Breast epithelium (tissue), 4 donors: ENCODE results near the gene RBM28. TPM values are rescaled to one million over a fixed set of nuclear protein-coding genes. Genes with fewer than 3 reads are reported as not detected.
A peak's percentile ranks its signal among the peaks of the same experiment; 100 is the strongest.

Experiments used
- DNase-seq, 2 donors: peaks; one replicate each; pipeline ENCODE4 v3.0.0-alpha.2; 2019; ENCODE audit warnings: low spot score in 2 of 2
- H3K27ac ChIP-seq, 2 donors: fragments of 200-600 bp; sonication (generic) in 1 of 2; one replicate each; pipeline ENCODE4 v1.5.1; 2016 to 2019; ENCODE audit warnings: mild to moderate bottlenecking in 1 of 2
- H3K27me3 ChIP-seq, 2 donors: fragments of 200-600 bp; sonication (generic) in 1 of 2; one replicate each; pipeline versions ENCODE4 v1.5.1 to v1.6.0; 2017 to 2019; ENCODE audit warnings: control low read depth in 1 of 2, mild to moderate bottlenecking in 1 of 2
- H3K36me3 ChIP-seq: fragments of 200-600 bp; one replicate; pipeline ENCODE4 v1.5.1; 2019
- H3K4me1 ChIP-seq, 2 donors: fragments of 200-600 bp; sonication (generic); one replicate each; pipeline ENCODE4 v1.5.1; 2016 to 2019; ENCODE audit warnings: control low read depth in 1 of 2
- H3K4me3 ChIP-seq, 3 donors: fragments of 200-600 bp; sonication (generic); 1 replicate in 2 of 3; 2 replicates in 1 of 3; pipeline ENCODE4 v1.5.1; 2016 to 2019; ENCODE audit warnings: mild to moderate bottlenecking in 3 of 3, moderate library complexity in 2 of 3
- H3K9me3 ChIP-seq, 2 donors: fragments of 200-600 bp; sonication (generic) in 1 of 2; one replicate each; pipeline ENCODE4 v1.5.1; 2016 to 2019; ENCODE audit warnings: control low read depth in 1 of 2
- CTCF ChIP-seq, 3 donors: fragments of 450-650 bp; IDR thresholded peaks; one replicate each; pipeline ENCODE4 v1.5.1; 2016 to 2017; ENCODE audit warnings: antibody characterized with exemption in 3 of 3, mild to moderate bottlenecking in 3 of 3, moderate library complexity in 3 of 3
- POLR2A ChIP-seq: fragments of 450-650 bp; IDR thresholded peaks from one replicate; pipeline ENCODE4 v1.6.1; 2016; ENCODE audit warnings: antibody characterized with exemption, mild to moderate bottlenecking, moderate library complexity
- POLR2AphosphoS5 ChIP-seq, 3 donors: sonication (generic); formaldehyde crosslinking; IDR thresholded peaks; one replicate each; pipeline ENCODE4 v1.6.1; 2017; ENCODE audit warnings: antibody characterized with exemption in 3 of 3
- intact Hi-C: fragments of 100-400 bp; cut with DNase I; formaldehyde crosslinking; loops from one replicate; pipeline ENCODE4 v1.15.1; 2023; ENCODE audit warnings: low total_unique reads
- total RNA-seq, 3 donors: library from RNA; depleted of rRNA; stranded (reverse); fragments of >200 nt; gene quantifications; one replicate each; pipeline ENCODE4 v1.1.0, GENCODE V29; 2016

The RBM28 gene
- total RNA-seq, 3 donors from 2014 or later = 28.8 to 47.5 (median 35.7) TPM

DNA sequence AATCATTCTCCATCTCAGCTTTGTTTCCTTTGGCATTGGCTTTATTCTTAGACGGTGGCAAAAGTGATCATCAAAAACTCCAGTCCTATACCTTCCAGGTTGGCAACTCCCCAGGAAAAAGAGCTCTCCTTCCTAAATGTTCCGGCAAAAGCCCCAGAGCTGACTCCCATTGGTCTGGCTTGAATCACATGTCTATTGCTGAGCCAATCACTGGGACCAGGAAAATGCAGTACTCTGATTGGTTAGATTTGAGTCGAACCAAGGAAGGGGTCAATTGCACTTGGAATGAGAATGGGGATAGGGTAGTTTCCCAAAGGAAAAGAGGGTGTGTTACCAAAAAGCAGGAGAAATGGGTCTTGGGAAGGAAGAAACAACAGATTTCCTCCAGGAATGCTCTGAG, 80.3 kb downstream of the RBM28 start:
- no peaks in the 10 kb centered on the region for H3K36me3 ChIP-seq
- no peak overlapping the region for H3K27ac ChIP-seq
- DNase-seq = no peak
- H3K9me3 ChIP-seq = no peaks in the 10 kb centered on the region
- H3K27me3 ChIP-seq = no peaks in the 10 kb centered on the region
- intact Hi-C loops = no loop called here
- TF ChIP-seq CTCF (IDR thresholded peaks at IDR 0.05) = no peak
- TF ChIP-seq POLR2A = no peak
- TF ChIP-seq POLR2AphosphoS5 (IDR thresholded peaks at IDR 0.05) = no peak
- H3K4me1 ChIP-seq = peaks cover 0 to 11% of the 10 kb centered on the region in 2 donors
- H3K4me3 ChIP-seq = no peak overlapping the region

DNA sequence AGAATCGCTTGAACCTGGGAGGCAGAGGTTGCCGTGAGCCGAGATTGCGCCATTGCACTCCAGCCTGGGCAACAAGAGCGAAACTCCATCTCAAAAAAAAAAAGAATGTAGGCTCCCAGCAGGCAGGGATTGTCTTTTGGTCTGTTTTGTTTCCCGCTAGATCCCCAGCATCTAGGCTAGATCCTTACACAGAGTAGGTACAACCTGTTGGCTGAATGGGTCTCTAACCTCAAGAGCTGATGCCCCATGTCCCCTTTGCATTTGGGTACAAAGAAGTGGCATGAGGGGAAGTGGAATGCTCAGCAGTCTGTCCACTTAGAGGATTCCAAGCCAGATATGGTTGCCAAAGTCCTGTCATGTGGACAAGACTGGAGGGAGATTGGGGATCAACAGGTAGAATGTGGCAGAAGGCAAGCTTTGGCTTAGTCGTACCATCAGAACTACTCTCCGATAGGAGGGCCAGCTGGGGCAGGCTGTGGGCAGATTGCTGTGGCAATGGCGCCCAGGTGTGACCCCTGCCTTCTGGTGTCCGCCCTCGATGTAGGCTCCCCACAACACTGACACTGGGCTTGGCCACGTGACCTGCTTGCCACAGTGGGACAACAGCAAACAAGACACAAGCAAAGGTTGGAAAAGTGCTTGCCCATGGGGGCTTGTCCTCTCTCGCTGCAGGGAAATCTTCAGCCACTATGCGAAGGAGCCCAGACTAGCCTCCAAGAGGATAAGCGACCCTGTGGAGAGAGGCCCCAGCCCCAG, 81.3 kb downstream of the RBM28 start:
- no peak for DNase-seq
- no peaks in the 10 kb centered on the region for H3K36me3 ChIP-seq
- intact Hi-C loops = no loop called here
- H3K4me1 ChIP-seq = peaks cover 0 to 11% of the 10 kb centered on the region in 2 donors
- no peaks in the 10 kb centered on the region for H3K9me3 ChIP-seq
- H3K27ac ChIP-seq = no peak overlapping the region
- TF ChIP-seq POLR2A (no peak), CTCF (IDR thresholded peaks at IDR 0.05) (no peak), POLR2AphosphoS5 (IDR thresholded peaks at IDR 0.05) (no peak)
- H3K27me3 ChIP-seq = no peaks in the 10 kb centered on the region
- H3K4me3 ChIP-seq = no peak overlapping the region

DNA sequence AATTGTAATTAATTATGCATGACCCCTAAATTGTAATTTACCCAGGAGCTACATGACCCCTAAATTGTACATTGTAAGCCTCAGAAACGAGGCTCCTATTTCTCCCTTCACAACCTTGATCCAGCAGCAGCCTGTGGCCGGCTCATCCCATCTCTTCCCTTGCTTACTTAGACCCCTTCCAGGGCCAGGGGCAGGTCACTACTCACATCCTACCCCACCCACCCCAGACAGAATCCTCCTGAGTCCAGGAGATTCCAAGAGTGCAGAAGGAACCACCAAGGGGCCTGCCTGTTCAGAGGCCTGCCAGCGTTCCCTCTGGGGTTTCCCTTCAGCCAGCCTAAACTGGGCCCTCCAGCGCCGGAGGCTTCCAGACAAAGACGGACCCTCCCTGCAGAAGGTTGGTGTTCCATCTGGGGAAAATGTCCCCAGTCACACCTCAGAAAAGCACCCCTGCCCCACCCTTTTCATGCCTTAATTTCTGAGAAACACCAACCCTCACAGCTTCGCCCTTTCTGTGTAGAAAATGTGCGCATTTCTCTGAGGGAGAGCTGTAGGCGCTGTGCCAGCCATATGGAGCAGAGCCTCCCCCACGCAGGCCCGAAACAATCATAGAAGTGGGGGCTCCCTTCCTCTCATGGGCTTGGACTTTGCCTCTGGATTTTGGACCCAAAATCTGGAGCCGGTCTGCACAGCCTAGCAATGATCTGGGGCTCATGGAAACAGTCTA, 83.5 kb downstream of the RBM28 start:
- H3K27me3 ChIP-seq = no peaks in the 10 kb centered on the region
- no peak for DNase-seq
- intact Hi-C loops = no loop called here
- H3K9me3 ChIP-seq = no peaks in the 10 kb centered on the region
- H3K4me3 ChIP-seq = no peak overlapping the region
- no peaks in the 10 kb centered on the region for H3K36me3 ChIP-seq
- TF ChIP-seq CTCF (IDR thresholded peaks at IDR 0.05) (no peak), POLR2AphosphoS5 (IDR thresholded peaks at IDR 0.05) (no peak), POLR2A (no peak)
- H3K27ac ChIP-seq = no peak overlapping the region
- no peaks in the 10 kb centered on the region for H3K4me1 ChIP-seq

- peak overlapping the region; percentile 31 to 61 for H3K27ac ChIP-seq
- no peak for TF ChIP-seq POLR2AphosphoS5 (IDR thresholded peaks at IDR 0.05)
- no peak for TF ChIP-seq CTCF (IDR thresholded peaks at IDR 0.05)
- no peak for TF ChIP-seq POLR2A
- H3K27me3 ChIP-seq = no peaks in the 10 kb centered on the region
- no peak overlapping the region for H3K4me3 ChIP-seq
- H3K9me3 ChIP-seq = no peaks in the 10 kb centered on the region
- H3K4me1 ChIP-seq = no peaks in the 10 kb centered on the region
- H3K36me3 ChIP-seq = no peaks in the 10 kb centered on the region
- intact Hi-C loops = no loop called here
- DNase-seq = no peak
Observed at GRCh38 chr7:128259131-128260061, 84.3 kb downstream of the RBM28 start.
